ES-I3 (cell line): ENCODE measurements around the gene PGPEP1.

ENCODE experiments used
- H3K36me3 ChIP-seq: 2 replicates; pipeline ENCODE4 v1.6.1; 2013; ENCODE audit warnings: mild to moderate bottlenecking, low read length, control low read depth, moderate library complexity; ENCODE audit not compliant: insufficient read depth
- H3K4me1 ChIP-seq: 2 replicates; pipeline ENCODE4 v1.6.1; 2013; ENCODE audit warnings: mild to moderate bottlenecking, control low read depth, low read length; ENCODE audit not compliant: insufficient read depth
- H3K9ac ChIP-seq: 2 replicates; pipeline ENCODE4 v1.6.1; 2013; ENCODE audit warnings: low read depth, mild to moderate bottlenecking, low read length, moderate library complexity
- H3K9me3 ChIP-seq: 2 replicates; pipeline ENCODE4 v1.6.1; 2013; ENCODE audit warnings: mild to moderate bottlenecking, low read length, moderate library complexity; ENCODE audit not compliant: control insufficient read depth, insufficient read depth

PGPEP1 gene

DNA sequence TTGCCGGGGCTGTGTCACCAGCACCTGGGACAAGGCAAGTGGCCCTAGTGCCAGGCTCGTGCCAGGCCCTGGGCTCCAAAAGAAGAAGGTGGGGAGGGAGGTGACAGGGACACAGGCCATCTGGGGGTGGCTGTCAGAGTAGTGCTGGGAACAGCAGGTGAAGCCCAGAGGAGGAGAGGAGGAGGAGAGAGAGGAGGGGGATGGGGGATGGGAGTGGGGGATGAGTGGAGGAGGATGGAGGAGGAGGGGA is 36.3 kb upstream of the PGPEP1 start:
- Histone ChIP-seq H3K9me3 (no peaks in the 10 kb centered on the region), H3K9ac (no peak overlapping the region; the same call in 1 of the 2 replicates), H3K4me1 (peaks cover 6% of the 10 kb centered on the region; the same call in 1 of the 2 replicates), H3K36me3 (peaks cover 12% of the 10 kb centered on the region)

DNA sequence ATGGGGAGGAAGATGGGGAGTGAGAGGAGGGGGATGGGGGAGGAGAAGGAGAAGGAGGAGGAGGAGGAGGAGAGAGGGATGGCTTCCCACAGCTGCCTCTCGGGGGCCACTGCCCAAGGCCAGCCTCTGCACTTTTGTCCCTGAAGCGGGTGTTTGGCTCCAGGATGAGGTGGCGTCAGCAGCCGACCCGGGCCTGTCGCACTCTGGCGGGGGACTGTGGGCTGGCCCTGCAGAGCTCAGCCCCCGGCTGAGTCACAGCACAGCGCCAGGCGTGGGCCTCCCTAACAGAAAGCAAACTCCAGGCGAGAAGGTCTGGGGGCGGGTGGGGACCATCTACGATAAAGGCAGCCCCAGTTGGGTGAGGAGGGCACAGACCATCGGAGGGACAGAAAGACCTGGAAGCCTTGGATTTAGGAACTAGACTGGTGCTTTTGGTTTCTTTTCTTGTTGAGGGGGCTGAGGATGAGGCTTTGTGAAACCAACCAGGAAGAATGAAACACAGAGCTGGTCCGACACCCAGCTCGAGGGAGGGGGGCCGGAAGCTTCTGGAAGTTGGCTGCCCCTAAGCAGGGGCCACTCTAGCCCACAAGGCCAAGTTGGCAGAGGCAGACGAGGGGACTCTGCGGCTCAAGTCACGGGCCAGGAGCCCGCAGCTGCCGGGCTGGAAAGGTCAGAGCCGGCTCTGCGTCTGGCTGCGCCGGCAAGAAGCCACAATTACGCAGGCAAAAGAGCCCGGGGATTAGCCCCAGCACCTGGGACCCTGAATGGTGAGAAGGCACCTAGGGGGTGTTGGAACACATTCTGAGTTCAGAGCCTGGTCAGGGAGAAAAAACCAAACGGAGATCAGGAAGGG is 35.7 kb upstream of the PGPEP1 start:
- Histone ChIP-seq H3K9me3 (no peaks in the 10 kb centered on the region), H3K4me1 (peaks cover 6% of the 10 kb centered on the region; the same call in 1 of the 2 replicates), H3K9ac (peak overlapping the region; percentile 39), H3K36me3 (peaks cover 16% of the 10 kb centered on the region)

DNA sequence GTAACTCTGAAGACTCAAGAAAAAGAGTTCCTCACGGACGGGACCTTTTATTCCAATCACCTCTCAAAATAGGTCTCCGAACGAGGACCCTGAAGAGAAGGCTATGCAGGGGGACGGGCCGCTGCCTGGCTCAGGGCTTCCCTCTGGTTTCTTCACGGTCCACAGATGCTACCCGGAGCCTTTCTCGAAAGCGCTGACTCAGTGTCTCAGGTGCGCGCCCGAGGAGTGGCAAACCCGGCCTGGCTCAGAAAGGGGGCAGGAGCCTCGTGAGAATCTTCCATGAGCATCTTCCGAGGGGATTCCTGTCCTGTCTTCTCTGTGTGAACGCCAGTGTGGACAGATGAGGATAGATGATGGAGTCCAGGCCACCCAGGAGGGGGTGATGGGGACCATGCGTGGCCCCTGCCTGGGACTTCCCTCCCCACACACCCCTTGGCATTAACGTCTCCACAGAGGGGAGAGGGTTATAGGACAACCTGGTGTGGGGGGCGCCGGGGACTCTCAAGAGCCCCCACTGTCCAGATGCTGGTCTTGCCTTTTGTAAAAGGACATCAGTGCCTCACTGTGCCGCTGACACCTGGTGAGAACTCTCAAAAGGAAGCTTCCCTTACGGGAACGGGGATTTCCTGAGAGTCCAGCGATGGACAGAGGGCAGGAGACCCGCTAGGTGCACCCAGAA is 34.0 kb upstream of the PGPEP1 start:
- Histone ChIP-seq H3K4me1 (peaks cover 6% of the 10 kb centered on the region; the same call in 1 of the 2 replicates), H3K9ac (no peak overlapping the region), H3K9me3 (no peaks in the 10 kb centered on the region), H3K36me3 (peaks cover 16% of the 10 kb centered on the region)

DNA sequence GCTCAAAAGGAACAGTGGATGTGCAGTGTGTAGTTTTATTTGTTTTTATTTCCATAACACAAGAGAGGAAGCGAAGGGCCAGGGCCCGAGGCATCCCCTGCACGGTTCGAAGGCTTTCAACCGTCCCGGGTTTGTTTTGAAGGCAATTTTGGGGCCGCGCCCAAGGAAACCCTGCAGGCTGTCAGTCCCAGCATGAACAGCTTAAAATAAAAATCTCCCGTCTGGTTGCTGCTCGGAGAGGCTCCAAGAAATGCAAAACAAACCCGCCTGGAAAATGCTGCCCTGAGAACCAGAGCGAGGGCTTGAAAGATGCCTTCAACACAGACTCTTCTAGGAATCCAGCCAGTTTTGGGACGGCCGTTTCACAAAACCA is 33.5 kb upstream of the PGPEP1 start:
- Histone ChIP-seq H3K36me3 (peaks cover 16% of the 10 kb centered on the region), H3K9me3 (no peaks in the 10 kb centered on the region), H3K9ac (no peak overlapping the region), H3K4me1 (peaks cover 6% of the 10 kb centered on the region; the same call in 1 of the 2 replicates)

DNA sequence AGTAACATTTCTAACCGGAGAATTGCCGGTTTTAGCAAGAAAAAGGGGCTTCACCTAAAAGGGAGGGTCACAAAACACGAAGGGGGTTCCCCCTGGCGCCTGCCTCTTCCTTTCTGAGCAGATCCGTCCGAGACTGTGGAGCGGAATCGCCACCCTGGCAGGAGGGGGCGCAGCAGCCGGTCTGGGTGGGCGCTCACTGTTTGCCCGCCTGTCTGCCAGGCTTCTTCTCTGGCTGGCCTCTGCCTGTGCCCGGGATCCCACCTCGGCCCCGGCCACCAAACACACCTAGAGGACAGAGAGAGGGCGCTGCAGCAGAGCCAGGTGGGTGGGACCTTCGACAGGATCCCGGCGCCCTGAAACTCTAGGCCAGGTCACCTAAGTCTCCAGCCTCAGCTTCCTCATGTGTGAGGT is 33.1 kb upstream of the PGPEP1 start:
- H3K36me3 ChIP-seq = peaks cover 16% of the 10 kb centered on the region
- H3K9ac ChIP-seq = no peak overlapping the region
- H3K4me1 ChIP-seq = peaks cover 6% of the 10 kb centered on the region; the same call in 1 of the 2 replicates

GRCh38 chr19:18308051-18308947 is 32.1 kb upstream of the PGPEP1 start:
- Histone ChIP-seq H3K9ac (no peak overlapping the region), H3K4me1 (peaks cover 6% of the 10 kb centered on the region; the same call in 1 of the 2 replicates), H3K9me3 (no peaks in the 10 kb centered on the region), H3K36me3 (peaks cover 19% of the 10 kb centered on the region)

More for the DNA sequence above, 33.1 kb upstream of the PGPEP1 start:
- H3K9me3 ChIP-seq = no peaks in the 10 kb centered on the region

- Histone ChIP-seq H3K9me3 (no peaks in the 10 kb centered on the region), H3K9ac (no peak overlapping the region), H3K4me1 (peaks cover 6% of the 10 kb centered on the region; the same call in 1 of the 2 replicates), H3K36me3 (peaks cover 23% of the 10 kb centered on the region)
Observed at GRCh38 chr19:18308948-18309325, 31.5 kb upstream of the PGPEP1 start.

DNA sequence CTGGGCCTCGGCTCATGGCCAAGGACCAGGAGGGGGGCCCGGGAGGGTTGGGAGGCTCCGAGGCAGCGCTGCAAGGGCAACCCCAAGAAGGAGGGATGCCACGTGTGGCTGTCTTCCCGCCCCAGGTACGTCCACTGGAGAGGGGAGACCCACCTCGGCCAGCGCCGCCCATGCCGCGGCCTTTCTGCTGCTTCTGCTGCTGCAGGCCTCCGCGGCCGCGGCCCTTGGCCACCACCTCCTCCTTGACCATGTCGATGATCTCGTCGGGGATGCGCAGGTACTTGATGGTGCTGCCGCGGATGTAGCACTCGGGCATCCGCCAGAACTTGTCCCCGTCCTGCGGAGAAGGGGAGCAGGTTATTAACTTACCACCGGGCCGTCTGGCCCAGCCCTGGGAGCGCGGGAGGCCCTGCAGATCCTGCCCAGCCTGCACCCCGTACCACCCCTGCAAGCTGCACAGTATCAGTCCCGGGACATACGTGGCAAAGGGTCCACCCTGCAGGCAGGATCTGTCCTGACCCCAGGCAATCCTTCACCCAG is 30.8 kb upstream of the PGPEP1 start:
- peaks cover 23% of the 10 kb centered on the region for H3K36me3 ChIP-seq
- no peak overlapping the region for H3K9ac ChIP-seq
- H3K9me3 ChIP-seq = no peaks in the 10 kb centered on the region
- H3K4me1 ChIP-seq = peaks cover 6% of the 10 kb centered on the region; the same call in 1 of the 2 replicates

GRCh38 chr19:18310118-18310909 is 30.1 kb upstream of the PGPEP1 start:
- Histone ChIP-seq H3K9me3 (no peaks in the 10 kb centered on the region), H3K36me3 (peaks cover 23% of the 10 kb centered on the region), H3K9ac (no peak overlapping the region), H3K4me1 (no peaks in the 10 kb centered on the region; the same call in 1 of the 2 replicates)

GRCh38 chr19:18310966-18311365 is 29.4 kb upstream of the PGPEP1 start:
- Histone ChIP-seq H3K9me3 (no peaks in the 10 kb centered on the region), H3K36me3 (peaks cover 23% of the 10 kb centered on the region), H3K4me1 (no peaks in the 10 kb centered on the region), H3K9ac (no peak overlapping the region)

DNA sequence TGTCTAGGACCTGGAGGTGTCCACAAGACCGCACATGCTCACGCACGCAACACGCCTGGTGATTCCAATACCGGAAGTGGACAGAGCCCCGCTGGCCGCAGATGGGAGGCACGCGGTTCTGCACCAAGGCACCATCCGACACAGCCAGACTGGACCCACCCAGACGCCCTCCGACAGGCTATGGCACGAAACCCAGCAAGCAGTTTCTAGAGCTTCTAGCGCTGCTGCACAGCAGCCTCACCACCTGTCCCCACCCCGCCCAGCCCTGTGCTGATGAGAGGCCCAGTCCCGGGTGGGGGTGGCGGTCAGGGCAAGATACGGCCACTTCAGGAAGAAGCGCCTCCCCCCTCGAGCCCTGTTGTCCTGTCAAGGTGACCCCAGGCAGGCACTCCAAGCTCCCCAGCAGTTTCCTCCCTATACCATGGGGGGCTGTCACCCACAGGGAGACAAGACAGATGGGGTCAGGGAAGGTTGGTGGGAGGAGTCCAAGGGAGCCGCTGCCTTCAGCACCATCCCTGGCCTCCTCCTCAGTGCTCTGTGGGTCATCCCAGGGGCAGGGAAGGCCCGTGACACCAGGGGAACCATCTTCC is 28.8 kb upstream of the PGPEP1 start:
- H3K9me3 ChIP-seq = no peaks in the 10 kb centered on the region
- H3K9ac ChIP-seq = no peak overlapping the region
- peaks cover 23% of the 10 kb centered on the region for H3K36me3 ChIP-seq
- H3K4me1 ChIP-seq = no peaks in the 10 kb centered on the region

DNA sequence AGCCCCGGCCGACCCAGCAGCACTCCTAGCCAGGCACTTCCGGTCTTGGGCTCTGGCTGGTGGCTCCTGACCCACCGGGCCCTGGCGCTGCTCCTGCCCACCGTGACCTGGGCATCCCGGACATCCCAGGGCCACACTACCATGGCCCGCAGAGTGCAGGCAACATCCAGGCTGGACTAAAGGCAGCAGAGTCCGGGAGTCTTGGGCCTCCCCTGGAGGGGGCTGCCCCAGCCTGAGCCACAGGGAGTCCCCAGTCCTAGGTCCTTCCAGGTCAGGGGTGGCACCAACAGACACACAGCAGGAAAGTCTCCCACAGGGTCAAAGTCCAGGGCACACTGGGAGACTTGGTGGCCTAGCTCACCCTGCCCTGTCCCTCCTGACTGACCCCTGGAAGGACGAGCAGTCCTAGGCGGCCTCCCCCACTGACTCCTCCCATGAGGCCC is 28.3 kb upstream of the PGPEP1 start:
- Histone ChIP-seq H3K9ac (no peak overlapping the region), H3K9me3 (no peaks in the 10 kb centered on the region), H3K4me1 (no peaks in the 10 kb centered on the region), H3K36me3 (peaks cover 22% of the 10 kb centered on the region)

DNA sequence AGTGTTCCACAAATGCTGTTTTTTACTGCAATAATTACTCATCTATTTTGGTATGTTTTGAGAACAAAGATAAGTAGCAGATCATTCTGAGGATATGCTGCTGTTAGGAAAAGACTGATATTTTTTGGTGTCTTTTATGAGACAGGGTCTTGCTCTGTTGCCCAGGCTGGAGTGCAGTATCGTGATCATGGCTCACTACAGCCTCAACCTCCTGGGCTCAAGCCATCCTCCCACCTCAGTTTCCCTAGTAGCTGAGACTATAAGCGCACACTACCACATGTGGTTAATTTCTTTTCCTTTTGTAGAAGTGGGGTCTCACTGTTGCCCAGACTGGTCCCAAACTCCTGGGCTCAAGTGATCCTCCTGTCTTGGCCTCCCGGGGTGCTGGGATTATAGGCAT is 27.0 kb upstream of the PGPEP1 start:
- peaks cover 14% of the 10 kb centered on the region for H3K36me3 ChIP-seq
- no peaks in the 10 kb centered on the region for H3K9me3 ChIP-seq
- H3K9ac ChIP-seq = no peak overlapping the region
- no peaks in the 10 kb centered on the region; the same call in 1 of the 2 replicates for H3K4me1 ChIP-seq
